ENCODE results near the gene C9orf153. TPM values are rescaled to one million over a fixed set of nuclear protein-coding genes. Genes with fewer than 3 reads are reported as not detected.

C9orf153 gene
- total and polyA plus RNA-seq, 2 of the 13 experiments (the other 11 are each of a cell fraction or from before 2014, with no cell fraction given): 0.17 to 0.44 TPM

GRCh38 chr9:86186696-86187095, 72.8 kb downstream of the C9orf153 start:
- intact Hi-C loops (cut with micrococcal nuclease; ENCODE audit: unreplicated experiment) (no loop called here), in situ Hi-C loops (cut with HindIII; ENCODE audit: extremely low pct_ligation_motif_present, low pct_unique_long_range_greater_than_20kb) (no loop called here)
- no peak for FAIRE-seq
- no CpG with 5 or more reads among the region's 2 CpGs for whole genome bisulfite sequencing (ENCODE audit: low lambda C conversion rate)
- no TSS peak for BruUV-seq (replicated peaks)
- H3K9me3 ChIP-seq (ENCODE audit: low read length): no peaks in the 10 kb centered on the region
- no peak overlapping the region for H2AFZ ChIP-seq (ENCODE audit: low read length)
- TF ChIP-seq MAFF (IDR thresholded peaks at IDR 0.05; ENCODE audit: low read depth, low read length) (no peak), DRAP1 (CRISPR knock-in tag; IDR thresholded peaks at IDR 0.05) (no peak)
- ATAC-seq: no peak
- H3K27ac ChIP-seq (ENCODE audit: extremely low read length, insufficient read depth, low read length): no peak overlapping the region
- no peaks in the 10 kb centered on the region for H3K79me2 ChIP-seq (ENCODE audit: insufficient read depth, low read length)
- H3K36me3 ChIP-seq (replicated peaks in 1 of 2; ENCODE audit: control insufficient read depth in 1 of 2, insufficient read depth in 2 of 2, low read length in 2 of 2): no peaks in the 10 kb centered on the region
- 0 out of 2 replicates have a peak, but pooled peaks cover 4% of the 10 kb centered on the region for H3K4me1 ChIP-seq (ENCODE audit: insufficient read depth, low read length)
- no peaks in the 10 kb centered on the region for H4K20me1 ChIP-seq (ENCODE audit: insufficient read depth, low read length)
- no peak overlapping the region for H3K9ac ChIP-seq (ENCODE audit: insufficient read depth, low read depth, low read length)
- CTCF ChIA-PET (ENCODE audit: low intra/inter-chr PET ratio, low total read pairs): no interaction called here
- peaks cover 0 to 10% of the 10 kb centered on the region in 2 experiments; a peak in 1 of 5 replicates for H3K27me3 ChIP-seq (ENCODE audit: control insufficient read depth in 1 of 2, insufficient read depth in 2 of 2, low read length in 2 of 2)
- POLR2A ChIA-PET: no interaction called here
- no peak overlapping the region for H3K4me2 ChIP-seq (ENCODE audit: low read depth, low read length)
- no peak overlapping the region for H3K4me3 ChIP-seq (replicated peaks in 1 of 3; ENCODE audit: insufficient read depth in 1 of 3, low read depth in 2 of 3, low read length in 3 of 3)
- no peak for DNase-seq (ENCODE audit: low spot score)

- in situ Hi-C loops (cut with HindIII; ENCODE audit: extremely low pct_ligation_motif_present, low pct_unique_long_range_greater_than_20kb): no loop called here
- TF ChIP-seq SP4 (CRISPR knock-in tag; IDR thresholded peaks at IDR 0.05): no peak
- no peak for TF ChIP-seq ZMYM2 (CRISPR knock-in tag; IDR thresholded peaks at IDR 0.05)
- no peak for TF ChIP-seq HOXA5 (CRISPR knock-in tag; IDR thresholded peaks at IDR 0.05)
- no peak for TF ChIP-seq ZNF530 (CRISPR knock-in tag; IDR thresholded peaks at IDR 0.05; ENCODE audit: low read depth)
- TF ChIP-seq RORA (CRISPR knock-in tag; IDR thresholded peaks at IDR 0.05): no peak
- no peak for TF ChIP-seq KLF9 (CRISPR knock-in tag; IDR thresholded peaks at IDR 0.05; ENCODE audit: low read depth)
- TF ChIP-seq ZKSCAN1 (IDR thresholded peaks at IDR 0.05; ENCODE audit: low read length): no peak
- no peak for TF ChIP-seq THRA (CRISPR knock-in tag; IDR thresholded peaks at IDR 0.05; ENCODE audit: borderline replicate concordance)
- no peak for TF ChIP-seq KMT2A (CRISPR knock-in tag; IDR thresholded peaks at IDR 0.05)
- no peak for TF ChIP-seq ZNF75D (CRISPR knock-in tag; IDR thresholded peaks at IDR 0.05; ENCODE audit: borderline replicate concordance)
- TF ChIP-seq IRF9 (CRISPR knock-in tag; IDR thresholded peaks at IDR 0.05; ENCODE audit: borderline replicate concordance): no peak
- TF ChIP-seq NR2F2 (IDR thresholded peaks at IDR 0.05; ENCODE audit: borderline replicate concordance, low read depth): no peak
- no peak for TF ChIP-seq FOXA3 (CRISPR knock-in tag; IDR thresholded peaks at IDR 0.05)
- TF ChIP-seq BCL3 (CRISPR knock-in tag; IDR thresholded peaks at IDR 0.05): no peak
- TF ChIP-seq ZNF552 (CRISPR knock-in tag; IDR thresholded peaks at IDR 0.05; ENCODE audit: borderline replicate concordance): no peak
These were observed 73.6 kb downstream of the C9orf153 start for GRCh38 chr9:86185872-86186271.

More at GRCh38 chr9:86185872-86186271, 73.6 kb downstream of the C9orf153 start:
- no peak overlapping the region for H2AFZ ChIP-seq (ENCODE audit: low read length)
- no peaks in the 10 kb centered on the region for H4K20me1 ChIP-seq (ENCODE audit: insufficient read depth, low read length)
- 0% methylated on average over 4 of the region's 7 CpGs for WGBS (ENCODE audit: low lambda C conversion rate)
- H3K4me2 ChIP-seq (ENCODE audit: low read depth, low read length): no peak overlapping the region
- no peak for FAIRE-seq
- ChIA-PET CTCF (ENCODE audit: low intra/inter-chr PET ratio, low total read pairs) (no interaction called here), POLR2A (no interaction called here)
- H3K79me2 ChIP-seq (ENCODE audit: insufficient read depth, low read length): no peaks in the 10 kb centered on the region
- no peaks in the 10 kb centered on the region for H3K36me3 ChIP-seq (replicated peaks in 1 of 2; ENCODE audit: control insufficient read depth in 1 of 2, insufficient read depth in 2 of 2, low read length in 2 of 2)
- no TSS peak for BruUV-seq (replicated peaks)
- H3K9me3 ChIP-seq (ENCODE audit: low read length): no peaks in the 10 kb centered on the region
- H3K27me3 ChIP-seq (ENCODE audit: control insufficient read depth in 1 of 2, insufficient read depth in 2 of 2, low read length in 2 of 2): peaks cover 0 to 10% of the 10 kb centered on the region in 2 experiments; a peak in 1 of 5 replicates
- no peak overlapping the region for H3K4me3 ChIP-seq (replicated peaks in 1 of 3; ENCODE audit: insufficient read depth in 1 of 3, low read depth in 2 of 3, low read length in 3 of 3)
- intact Hi-C loops (cut with micrococcal nuclease; ENCODE audit: unreplicated experiment): no loop called here
- no peak overlapping the region for H3K27ac ChIP-seq (ENCODE audit: extremely low read length, insufficient read depth, low read length)
- DNase-seq (ENCODE audit: low spot score): no peak
- no peak for ATAC-seq
- H3K9ac ChIP-seq (ENCODE audit: insufficient read depth, low read depth, low read length): no peak overlapping the region
- 0 out of 2 replicates have a peak, but pooled peaks cover 4% of the 10 kb centered on the region for H3K4me1 ChIP-seq (ENCODE audit: insufficient read depth, low read length)
